Measurements from ENCODE around the gene ESYT2. TPM values are rescaled to one million over a fixed set of nuclear protein-coding genes. Genes with fewer than 3 reads are reported as not detected.

The ESYT2 gene, protein sequence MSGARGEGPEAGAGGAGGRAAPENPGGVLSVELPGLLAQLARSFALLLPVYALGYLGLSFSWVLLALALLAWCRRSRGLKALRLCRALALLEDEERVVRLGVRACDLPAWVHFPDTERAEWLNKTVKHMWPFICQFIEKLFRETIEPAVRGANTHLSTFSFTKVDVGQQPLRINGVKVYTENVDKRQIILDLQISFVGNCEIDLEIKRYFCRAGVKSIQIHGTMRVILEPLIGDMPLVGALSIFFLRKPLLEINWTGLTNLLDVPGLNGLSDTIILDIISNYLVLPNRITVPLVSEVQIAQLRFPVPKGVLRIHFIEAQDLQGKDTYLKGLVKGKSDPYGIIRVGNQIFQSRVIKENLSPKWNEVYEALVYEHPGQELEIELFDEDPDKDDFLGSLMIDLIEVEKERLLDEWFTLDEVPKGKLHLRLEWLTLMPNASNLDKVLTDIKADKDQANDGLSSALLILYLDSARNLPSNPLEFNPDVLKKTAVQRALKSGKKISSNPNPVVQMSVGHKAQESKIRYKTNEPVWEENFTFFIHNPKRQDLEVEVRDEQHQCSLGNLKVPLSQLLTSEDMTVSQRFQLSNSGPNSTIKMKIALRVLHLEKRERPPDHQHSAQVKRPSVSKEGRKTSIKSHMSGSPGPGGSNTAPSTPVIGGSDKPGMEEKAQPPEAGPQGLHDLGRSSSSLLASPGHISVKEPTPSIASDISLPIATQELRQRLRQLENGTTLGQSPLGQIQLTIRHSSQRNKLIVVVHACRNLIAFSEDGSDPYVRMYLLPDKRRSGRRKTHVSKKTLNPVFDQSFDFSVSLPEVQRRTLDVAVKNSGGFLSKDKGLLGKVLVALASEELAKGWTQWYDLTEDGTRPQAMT
- total RNA-seq = 56.5 and 68.6 TPM in 2 replicates

DNA sequence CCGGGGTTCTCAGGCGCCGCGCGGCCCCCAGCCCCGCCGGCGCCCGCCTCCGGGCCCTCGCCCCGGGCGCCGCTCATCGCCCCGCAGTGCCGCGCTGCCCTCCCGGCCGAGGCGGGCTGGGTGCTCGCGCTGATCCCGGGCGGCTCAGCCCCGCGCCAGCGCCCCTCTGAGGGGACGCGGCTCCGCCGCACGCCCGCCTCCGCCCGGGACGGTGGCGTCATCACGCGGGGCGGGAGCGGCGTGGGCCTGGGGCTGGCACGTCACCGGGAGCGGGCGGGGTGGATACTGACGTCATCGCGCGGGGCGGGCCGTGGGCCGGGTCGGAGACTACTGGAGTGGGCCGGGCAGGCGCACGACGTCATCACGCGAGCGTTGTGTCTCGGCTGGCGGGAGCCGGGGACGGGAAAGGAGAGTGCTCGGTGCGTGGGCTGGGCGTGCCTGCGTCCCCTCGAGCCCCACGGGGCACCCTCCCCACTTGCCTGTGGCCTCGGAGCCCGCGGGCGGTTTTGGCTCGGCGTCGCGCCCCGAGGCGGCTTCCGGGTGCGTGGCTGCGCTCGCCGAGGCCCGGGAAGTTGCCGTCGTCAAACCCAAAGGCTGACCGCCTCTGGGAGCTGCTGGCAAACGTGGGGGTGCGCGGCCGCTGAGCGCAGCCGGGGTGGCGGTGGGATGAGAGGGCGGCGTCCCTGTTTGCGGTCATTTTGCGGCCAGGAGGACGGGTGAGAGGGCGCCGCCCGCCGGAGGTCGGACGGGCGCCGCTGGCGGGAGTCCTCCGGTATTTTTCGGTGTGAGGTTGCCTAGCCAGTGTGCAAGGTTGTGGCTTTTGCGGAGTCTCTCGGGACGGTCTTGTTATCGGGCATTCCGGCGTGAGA, at the start of gene ESYT2:
ESYT2 (minus strand) TSS at position 168 of the 869 bp plus-strand sequence; CDS start at position 77, 91 bp downstream.

DNA sequence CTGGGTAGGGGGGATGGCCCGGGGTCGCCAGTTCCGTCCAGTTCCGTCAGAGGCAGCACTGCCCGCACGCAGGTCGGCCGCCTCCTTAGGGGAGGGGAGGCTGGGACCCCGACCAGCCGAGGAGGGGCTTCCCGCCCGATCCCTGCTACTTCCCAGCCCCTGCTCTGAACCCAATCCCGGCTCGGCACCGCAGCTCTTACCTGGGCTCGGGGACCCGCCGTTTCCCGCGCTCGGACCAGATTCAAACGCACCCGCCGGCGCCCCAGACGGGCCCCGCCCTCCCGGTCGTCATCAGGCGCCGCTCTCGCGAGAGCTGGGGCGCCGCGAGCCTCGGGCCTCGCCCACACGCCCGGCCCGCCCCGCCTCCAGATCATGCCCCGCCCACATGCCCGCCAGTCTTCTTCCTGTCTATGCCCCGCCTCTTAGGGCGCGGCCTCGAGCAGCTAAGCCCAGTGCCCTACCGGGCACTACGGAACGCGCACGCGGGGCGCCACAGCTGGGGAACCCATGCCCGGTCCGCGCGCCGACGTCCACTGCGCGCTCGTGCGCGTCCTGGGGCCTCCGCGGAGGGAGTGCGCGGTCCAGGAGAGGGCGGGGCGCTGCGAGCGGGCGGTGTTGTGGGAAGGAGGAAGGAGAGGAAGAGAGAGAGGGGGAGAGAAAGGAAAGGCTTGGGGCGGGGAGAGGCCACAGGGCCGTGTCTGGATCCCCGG, 124.6 kb downstream of the ESYT2 start, which contains the start of gene NCAPG2:
NCAPG2 (minus strand) TSS at position 281 of the 710 bp plus-strand sequence. CDS start 2,905 bp downstream, outside the sequence.

Other genes starting within 250 kb of the ESYT2 start
- under 0.01 and 0.34 TPM in 2 replicates for gene PTPRN2, start 241.7 kb downstream of the ESYT2 start, total RNA-seq
- 7.4 and 7.6 TPM in 2 replicates for gene NCAPG2, start 124.7 kb downstream of the ESYT2 start, total RNA-seq
- gene DYNC2I1, start 27.0 kb upstream of the ESYT2 start, total RNA-seq = 7.6 and 8.4 TPM in 2 replicates